ENCODE measurements around the gene FOXP1. TPM values are rescaled to one million over a fixed set of nuclear protein-coding genes. Genes with fewer than 3 reads are reported as not detected.

Gene FOXP1
- total and polyA plus RNA-seq, 8 donors = 95.1 to 143 (median 123) TPM

- no peaks in the 10 kb centered on the region for H3K27me3 ChIP-seq
- H3K9me3 ChIP-seq = no peaks in the 10 kb centered on the region
- H3K36me3 ChIP-seq = peaks cover 0 to 10% of the 10 kb centered on the region in 2 donors
- H3K4me3 ChIP-seq = no peak overlapping the region
- ATAC-seq (no peak), DNase-seq (no peak)
- TF ChIP-seq CTCF (IDR thresholded peaks at IDR 0.05) = no peak
- intact Hi-C loops (cut with DNase I) = no loop called here
- no peaks in the 10 kb centered on the region for H3K4me1 ChIP-seq
- no peak overlapping the region for H3K27ac ChIP-seq
Observed at GRCh38 chr3:71358243-71358642, 225.3 kb downstream of the FOXP1 start.

- H3K9me3 ChIP-seq = no peaks in the 10 kb centered on the region
- H3K27me3 ChIP-seq = no peaks in the 10 kb centered on the region
- no peak for TF ChIP-seq CTCF (IDR thresholded peaks at IDR 0.05)
- ATAC-seq (no peak), DNase-seq (no peak)
- H3K36me3 ChIP-seq = peaks cover 0 to 10% of the 10 kb centered on the region in 2 donors
- H3K27ac ChIP-seq = no peak overlapping the region
- intact Hi-C loops (cut with DNase I) = no loop called here
- no peak overlapping the region for H3K4me3 ChIP-seq
- H3K4me1 ChIP-seq = no peaks in the 10 kb centered on the region
Observed at GRCh38 chr3:71356265-71356664, 227.3 kb downstream of the FOXP1 start.

GRCh38 chr3:71355862-71356261 is 227.7 kb downstream of the FOXP1 start:
- H3K36me3 ChIP-seq = peaks cover 0 to 10% of the 10 kb centered on the region in 2 donors
- DNase-seq (no peak), ATAC-seq (no peak)
- no peak overlapping the region for H3K4me3 ChIP-seq
- H3K4me1 ChIP-seq = no peaks in the 10 kb centered on the region
- H3K9me3 ChIP-seq = no peaks in the 10 kb centered on the region
- intact Hi-C loops (cut with DNase I) = no loop called here
- TF ChIP-seq CTCF (IDR thresholded peaks at IDR 0.05) = no peak
- no peak overlapping the region for H3K27ac ChIP-seq
- no peaks in the 10 kb centered on the region for H3K27me3 ChIP-seq

GRCh38 chr3:71355037-71355436 is 228.5 kb downstream of the FOXP1 start:
- no peak overlapping the region for H3K27ac ChIP-seq
- intact Hi-C loops (cut with DNase I) = no loop called here
- H3K4me1 ChIP-seq = no peaks in the 10 kb centered on the region
- DNase-seq = no peak
- H3K4me3 ChIP-seq = no peak overlapping the region
- no peak for TF ChIP-seq CTCF (IDR thresholded peaks at IDR 0.05)
- no peak for ATAC-seq
- H3K27me3 ChIP-seq = no peaks in the 10 kb centered on the region
- peaks cover 0 to 10% of the 10 kb centered on the region in 2 donors for H3K36me3 ChIP-seq
- no peaks in the 10 kb centered on the region for H3K9me3 ChIP-seq

GRCh38 chr3:71351403-71352149 is 232.0 kb downstream of the FOXP1 start:
- H3K27me3 ChIP-seq = no peaks in the 10 kb centered on the region
- no peak overlapping the region for H3K4me3 ChIP-seq
- H3K27ac ChIP-seq = no peak overlapping the region
- ATAC-seq = peak; percentile 31
- H3K36me3 ChIP-seq = peaks cover 0 to 5% of the 10 kb centered on the region in 2 donors
- no peak for DNase-seq
- TF ChIP-seq CTCF (IDR thresholded peaks at IDR 0.05) = no peak
- H3K9me3 ChIP-seq = no peaks in the 10 kb centered on the region
- no peaks in the 10 kb centered on the region for H3K4me1 ChIP-seq
- intact Hi-C loops (cut with DNase I) = no loop called here
